ENCODE data around the gene PDGFD. TPM values are rescaled to one million over a fixed set of nuclear protein-coding genes. Genes with fewer than 3 reads are reported as not detected.

Gene PDGFD
- total RNA-seq, 1 donor from 2014 or later, result 2.2 TPM

GRCh38 chr11:104146943-104147342 lies 17.0 kb downstream of the PDGFD start:
- Mint-ChIP-seq H3K9me3 (ENCODE audit: unreplicated experiment) (no peaks in the 10 kb centered on the region), H3K27me3 (ENCODE audit: unreplicated experiment) (no peaks in the 10 kb centered on the region), H3K4me1 (ENCODE audit: unreplicated experiment) (peaks cover 15% of the 10 kb centered on the region), H3K27ac (ENCODE audit: unreplicated experiment) (no peak overlapping the region), H3K36me3 (ENCODE audit: unreplicated experiment) (no peaks in the 10 kb centered on the region), H3K4me3 (ENCODE audit: unreplicated experiment) (no peak overlapping the region)
- DNase-seq (ENCODE audit: extremely low spot score, unreplicated experiment), result no peak
- no peak for TF ChIP-seq CTCF (IDR thresholded peaks at IDR 0.05)

- no peak for DNase-seq (ENCODE audit: extremely low spot score, unreplicated experiment)
- Mint-ChIP-seq H3K27ac (ENCODE audit: unreplicated experiment) (no peak overlapping the region), H3K9me3 (ENCODE audit: unreplicated experiment) (no peaks in the 10 kb centered on the region), H3K36me3 (ENCODE audit: unreplicated experiment) (no peaks in the 10 kb centered on the region), H3K4me3 (ENCODE audit: unreplicated experiment) (no peak overlapping the region), H3K27me3 (ENCODE audit: unreplicated experiment) (no peaks in the 10 kb centered on the region), H3K4me1 (ENCODE audit: unreplicated experiment) (peaks cover 15% of the 10 kb centered on the region)
- no peak for TF ChIP-seq CTCF (IDR thresholded peaks at IDR 0.05)
These were observed 17.5 kb downstream of the PDGFD start for GRCh38 chr11:104146421-104146820.

GRCh38 chr11:104145062-104145461 lies 18.9 kb downstream of the PDGFD start:
- Mint-ChIP-seq H3K9me3 (ENCODE audit: unreplicated experiment) (no peaks in the 10 kb centered on the region), H3K4me1 (ENCODE audit: unreplicated experiment) (peaks cover 15% of the 10 kb centered on the region), H3K4me3 (ENCODE audit: unreplicated experiment) (no peak overlapping the region), H3K27ac (ENCODE audit: unreplicated experiment) (no peak overlapping the region), H3K27me3 (ENCODE audit: unreplicated experiment) (no peaks in the 10 kb centered on the region), H3K36me3 (ENCODE audit: unreplicated experiment) (no peaks in the 10 kb centered on the region)
- DNase-seq (ENCODE audit: extremely low spot score, unreplicated experiment), result no peak
- TF ChIP-seq CTCF (IDR thresholded peaks at IDR 0.05), result no peak

- Mint-ChIP-seq H3K4me1 (ENCODE audit: unreplicated experiment) (peaks cover 3% of the 10 kb centered on the region), H3K27ac (ENCODE audit: unreplicated experiment) (no peak overlapping the region), H3K9me3 (ENCODE audit: unreplicated experiment) (no peaks in the 10 kb centered on the region), H3K36me3 (ENCODE audit: unreplicated experiment) (no peaks in the 10 kb centered on the region), H3K4me3 (ENCODE audit: unreplicated experiment) (no peak overlapping the region), H3K27me3 (ENCODE audit: unreplicated experiment) (no peaks in the 10 kb centered on the region)
- DNase-seq (ENCODE audit: extremely low spot score, unreplicated experiment), result no peak
- TF ChIP-seq CTCF (IDR thresholded peaks at IDR 0.05), result no peak
These were observed 21.2 kb downstream of the PDGFD start for GRCh38 chr11:104142698-104143097.

- Mint-ChIP-seq H3K9me3 (ENCODE audit: unreplicated experiment) (peaks cover 3% of the 10 kb centered on the region), H3K27me3 (ENCODE audit: unreplicated experiment) (no peaks in the 10 kb centered on the region), H3K4me1 (ENCODE audit: unreplicated experiment) (peaks cover 10% of the 10 kb centered on the region), H3K4me3 (ENCODE audit: unreplicated experiment) (no peak overlapping the region), H3K36me3 (ENCODE audit: unreplicated experiment) (no peaks in the 10 kb centered on the region), H3K27ac (ENCODE audit: unreplicated experiment) (no peak overlapping the region)
- no peak for TF ChIP-seq CTCF (IDR thresholded peaks at IDR 0.05)
- no peak for DNase-seq (ENCODE audit: extremely low spot score, unreplicated experiment)
These were observed 27.1 kb downstream of the PDGFD start for GRCh38 chr11:104136861-104137260.

Measured in osteocyte (in vitro differentiated cells).